CD8-positive, alpha-beta memory T cell (primary cell): ENCODE results near the gene HS6ST3. TPM values are rescaled to one million over a fixed set of nuclear protein-coding genes. Genes with fewer than 3 reads are reported as not detected.

Experiments
- CTCF ChIA-PET: fragments of 350-600 bp; sonication (Branson Sonifier 250); formaldehyde crosslinking; loops from one replicate; lab custom pipeline; 2021; ENCODE audit warnings: antibody characterized with exemption; lab: Charles Lee
- POLR2A ChIA-PET: fragments of 350-600 bp; sonication (Branson Sonifier 250); formaldehyde crosslinking; loops from one replicate; lab custom pipeline; 2021; ENCODE audit warnings: antibody characterized with exemption; lab: Charles Lee
- DNase-seq, 5 donors: peaks; one replicate each; pipeline versions ENCODE4 v3.0.0 to v3.0.0-alpha.2; 2020 to 2022; ENCODE audit warnings: mixed read lengths in 1 of 5
- H3K27ac ChIP-seq: one replicate; pipeline ENCODE4 v1.7.0; 2013; ENCODE audit warnings: low read depth, mild to moderate bottlenecking, low read length, moderate library complexity
- H3K27me3 ChIP-seq: 2 replicates; pipeline ENCODE4 v1.7.0; 2013; ENCODE audit warnings: low read length, mild to moderate bottlenecking; ENCODE audit not compliant: insufficient read depth, poor library complexity, severe bottlenecking
- H3K36me3 ChIP-seq: 2 replicates; pipeline ENCODE4 v1.7.0; 2013; ENCODE audit warnings: mild to moderate bottlenecking, low read length, moderate library complexity; ENCODE audit not compliant: insufficient read depth
- H3K4me1 ChIP-seq: 2 replicates; pipeline ENCODE4 v1.7.0; 2013; ENCODE audit warnings: mild to moderate bottlenecking, low read length, moderate library complexity; ENCODE audit not compliant: insufficient read depth
- H3K4me3 ChIP-seq: 2 replicates; pipeline ENCODE4 v1.7.0; 2013; ENCODE audit warnings: mild to moderate bottlenecking, low read length
- H3K9me3 ChIP-seq: 2 replicates; pipeline ENCODE4 v1.7.0; 2013; ENCODE audit warnings: mild to moderate bottlenecking, low read length
- H3K27ac Mint-ChIP-seq, 8 donors: one replicate each; pipeline ENCODE4 v1.8.0; 2020 to 2021; ENCODE audit warnings: mixed read lengths in 8 of 8, mild to moderate bottlenecking in 6 of 8, inconsistent platforms in 3 of 8, moderate library complexity in 3 of 8
- H3K27me3 Mint-ChIP-seq, 2 donors: one replicate each; pipeline ENCODE4 v1.8.0; 2020 to 2021; ENCODE audit warnings: mixed read lengths in 2 of 2, mild to moderate bottlenecking in 1 of 2, moderate library complexity in 1 of 2
- H3K36me3 Mint-ChIP-seq, 3 donors: one replicate each; pipeline ENCODE4 v1.8.0; 2020 to 2021; ENCODE audit warnings: mixed read lengths in 3 of 3, inconsistent platforms in 1 of 3, mild to moderate bottlenecking in 1 of 3
- H3K4me1 Mint-ChIP-seq, 3 donors: one replicate each; pipeline ENCODE4 v1.8.0; 2020 to 2021; ENCODE audit warnings: mixed read lengths in 3 of 3, inconsistent platforms in 1 of 3, mild to moderate bottlenecking in 1 of 3
- H3K4me3 Mint-ChIP-seq, 7 donors: one replicate each; pipeline ENCODE4 v1.8.0; 2020 to 2021; ENCODE audit warnings: mixed read lengths in 7 of 7, mild to moderate bottlenecking in 6 of 7, moderate library complexity in 4 of 7, inconsistent platforms in 2 of 7
- H3K9me3 Mint-ChIP-seq, 5 donors: one replicate each; pipeline ENCODE4 v1.8.0; 2020 to 2022; ENCODE audit warnings: mixed read lengths in 5 of 5, mild to moderate bottlenecking in 3 of 5, moderate library complexity in 2 of 5, inconsistent platforms in 1 of 5
- polyA plus RNA-seq: library from polyadenylated mRNA; unstranded; fragments of 300-500 nt; fragmentation: Illumina TruSeq; gene quantifications from one replicate; pipeline ENCODE4 v1.2.3, GENCODE V29; 2021
- total RNA-seq, 2 experiments: library from RNA; stranded (reverse); gene quantifications; one replicate each; pipeline ENCODE4 v1.2.3, GENCODE V29; 2021

The HS6ST3 gene
- total and polyA plus RNA-seq, 3 experiments from 2014 or later, result not detected

- no peaks in the 10 kb centered on the region for H3K27me3 Mint-ChIP-seq
- peaks cover 2 to 7% (median 2%) of the 10 kb centered on the region in 5 donors for H3K9me3 Mint-ChIP-seq
- ChIA-PET POLR2A (no interaction called here), CTCF (no interaction called here)
- no peaks in the 10 kb centered on the region for H3K4me1 Mint-ChIP-seq
- no peaks in the 10 kb centered on the region for H3K36me3 ChIP-seq
- no peak for DNase-seq
- no peak overlapping the region for H3K27ac Mint-ChIP-seq
- no peak overlapping the region for H3K27ac ChIP-seq
- no peaks in the 10 kb centered on the region for H3K27me3 ChIP-seq
- no peak overlapping the region for H3K4me3 ChIP-seq
- no peak overlapping the region for H3K4me3 Mint-ChIP-seq
- no peaks in the 10 kb centered on the region for H3K9me3 ChIP-seq
- no peaks in the 10 kb centered on the region for H3K4me1 ChIP-seq
- H3K36me3 Mint-ChIP-seq, result no peaks in the 10 kb centered on the region
These were observed 581.2 kb downstream of the HS6ST3 start for GRCh38 chr13:96671073-96671472.

- H3K27me3 Mint-ChIP-seq, result no peaks in the 10 kb centered on the region
- no peaks in the 10 kb centered on the region for H3K9me3 ChIP-seq
- no peaks in the 10 kb centered on the region for H3K4me1 ChIP-seq
- peaks cover 2 to 7% (median 3%) of the 10 kb centered on the region in 5 donors for H3K9me3 Mint-ChIP-seq
- no peaks in the 10 kb centered on the region for H3K4me1 Mint-ChIP-seq
- ChIA-PET POLR2A (no interaction called here), CTCF (no interaction called here)
- H3K4me3 ChIP-seq, result no peak overlapping the region
- H3K36me3 Mint-ChIP-seq, result no peaks in the 10 kb centered on the region
- no peak overlapping the region for H3K4me3 Mint-ChIP-seq
- no peak overlapping the region for H3K27ac ChIP-seq
- no peak for DNase-seq
- no peaks in the 10 kb centered on the region for H3K36me3 ChIP-seq
- no peak overlapping the region for H3K27ac Mint-ChIP-seq
- no peaks in the 10 kb centered on the region for H3K27me3 ChIP-seq
These were observed 582.1 kb downstream of the HS6ST3 start for GRCh38 chr13:96672016-96672415.

GRCh38 chr13:96673825-96674224, 583.9 kb downstream of the HS6ST3 start:
- Mint-ChIP-seq H3K36me3 (no peaks in the 10 kb centered on the region), H3K27me3 (no peaks in the 10 kb centered on the region), H3K27ac (no peak overlapping the region), H3K9me3 (peaks cover 2 to 7% (median 3%) of the 10 kb centered on the region in 5 donors), H3K4me1 (no peaks in the 10 kb centered on the region), H3K4me3 (no peak overlapping the region)
- H3K4me3 ChIP-seq, result no peak overlapping the region
- no peaks in the 10 kb centered on the region for H3K4me1 ChIP-seq
- no peak for DNase-seq
- no peaks in the 10 kb centered on the region for H3K27me3 ChIP-seq
- H3K36me3 ChIP-seq, result no peaks in the 10 kb centered on the region
- no peak overlapping the region for H3K27ac ChIP-seq
- H3K9me3 ChIP-seq, result no peaks in the 10 kb centered on the region
- ChIA-PET CTCF (no interaction called here), POLR2A (no interaction called here)

- H3K4me3 ChIP-seq, result no peak overlapping the region
- CTCF ChIA-PET, result no interaction called here
These were observed 587.1 kb downstream of the HS6ST3 start for GRCh38 chr13:96677029-96677428.

GRCh38 chr13:96678801-96679200, 588.9 kb downstream of the HS6ST3 start:
- no peak overlapping the region for H3K27ac ChIP-seq
- H3K4me1 Mint-ChIP-seq, result no peaks in the 10 kb centered on the region
- H3K9me3 ChIP-seq, result no peaks in the 10 kb centered on the region
- no peaks in the 10 kb centered on the region for H3K36me3 ChIP-seq
- H3K4me1 ChIP-seq, result no peaks in the 10 kb centered on the region
- POLR2A ChIA-PET, result no interaction called here
- H3K27ac Mint-ChIP-seq, result no peak overlapping the region
- no peaks in the 10 kb centered on the region for H3K27me3 Mint-ChIP-seq
- DNase-seq, result no peak
- H3K36me3 Mint-ChIP-seq, result no peaks in the 10 kb centered on the region
- H3K27me3 ChIP-seq, result no peaks in the 10 kb centered on the region
- no peak overlapping the region for H3K4me3 Mint-ChIP-seq
- no peak overlapping the region for H3K4me3 ChIP-seq
- peaks cover 0 to 10% (median 7%) of the 10 kb centered on the region in 5 donors for H3K9me3 Mint-ChIP-seq
- CTCF ChIA-PET, result no interaction called here

More at GRCh38 chr13:96677029-96677428, 587.1 kb downstream of the HS6ST3 start:
- Histone ChIP-seq H3K4me1 (no peaks in the 10 kb centered on the region), H3K36me3 (no peaks in the 10 kb centered on the region), H3K27me3 (no peaks in the 10 kb centered on the region), H3K9me3 (no peaks in the 10 kb centered on the region), H3K27ac (no peak overlapping the region)
- Mint-ChIP-seq H3K4me1 (no peaks in the 10 kb centered on the region), H3K9me3 (peaks cover 2 to 10% (median 7%) of the 10 kb centered on the region in 5 donors), H3K27me3 (no peaks in the 10 kb centered on the region), H3K36me3 (no peaks in the 10 kb centered on the region), H3K4me3 (no peak overlapping the region), H3K27ac (no peak overlapping the region)
- POLR2A ChIA-PET, result no interaction called here
- DNase-seq, result no peak

- Histone ChIP-seq H3K4me1 (no peaks in the 10 kb centered on the region), H3K27me3 (no peaks in the 10 kb centered on the region), H3K4me3 (no peak overlapping the region), H3K27ac (no peak overlapping the region), H3K36me3 (no peaks in the 10 kb centered on the region), H3K9me3 (no peaks in the 10 kb centered on the region)
- DNase-seq, result no peak
- Mint-ChIP-seq H3K27me3 (no peaks in the 10 kb centered on the region), H3K4me1 (no peaks in the 10 kb centered on the region), H3K27ac (no peak overlapping the region), H3K36me3 (no peaks in the 10 kb centered on the region), H3K9me3 (peaks cover 0 to 10% (median 7%) of the 10 kb centered on the region in 5 donors), H3K4me3 (no peak overlapping the region)
- ChIA-PET CTCF (no interaction called here), POLR2A (no interaction called here)
These were observed 591.0 kb downstream of the HS6ST3 start for GRCh38 chr13:96680898-96681297.

GRCh38 chr13:96681766-96682165, 591.9 kb downstream of the HS6ST3 start:
- CTCF ChIA-PET, result no interaction called here
- H3K4me1 ChIP-seq, result no peaks in the 10 kb centered on the region
- H3K36me3 ChIP-seq, result no peaks in the 10 kb centered on the region
- H3K36me3 Mint-ChIP-seq, result no peaks in the 10 kb centered on the region
- no peak overlapping the region for H3K4me3 Mint-ChIP-seq
- no peaks in the 10 kb centered on the region for H3K9me3 ChIP-seq
- POLR2A ChIA-PET, result no interaction called here
- DNase-seq, result no peak
- H3K9me3 Mint-ChIP-seq, result peaks cover 2 to 10% (median 7%) of the 10 kb centered on the region in 5 donors
- no peak overlapping the region for H3K27ac Mint-ChIP-seq
- H3K4me3 ChIP-seq, result no peak overlapping the region
- no peaks in the 10 kb centered on the region for H3K27me3 ChIP-seq
- no peak overlapping the region for H3K27ac ChIP-seq
- H3K27me3 Mint-ChIP-seq, result no peaks in the 10 kb centered on the region
- H3K4me1 Mint-ChIP-seq, result no peaks in the 10 kb centered on the region

GRCh38 chr13:96684469-96684868, 594.6 kb downstream of the HS6ST3 start:
- ChIA-PET POLR2A (no interaction called here), CTCF (no interaction called here)
- no peaks in the 10 kb centered on the region for H3K4me1 Mint-ChIP-seq
- H3K27ac Mint-ChIP-seq, result no peak overlapping the region
- H3K36me3 Mint-ChIP-seq, result no peaks in the 10 kb centered on the region
- peaks cover 2 to 11% (median 4%) of the 10 kb centered on the region in 5 donors for H3K9me3 Mint-ChIP-seq
- DNase-seq, result no peak
- Histone ChIP-seq H3K27ac (no peak overlapping the region), H3K9me3 (no peaks in the 10 kb centered on the region), H3K27me3 (no peaks in the 10 kb centered on the region), H3K4me3 (no peak overlapping the region), H3K36me3 (no peaks in the 10 kb centered on the region), H3K4me1 (no peaks in the 10 kb centered on the region)
- peaks cover 0 to 3% of the 10 kb centered on the region in 2 donors for H3K27me3 Mint-ChIP-seq
- no peak overlapping the region for H3K4me3 Mint-ChIP-seq

GRCh38 chr13:96684907-96685306, 595.0 kb downstream of the HS6ST3 start:
- Mint-ChIP-seq H3K27ac (no peak overlapping the region), H3K9me3 (peaks cover 0 to 8% (median 4%) of the 10 kb centered on the region in 5 donors), H3K27me3 (peaks cover 0 to 3% of the 10 kb centered on the region in 2 donors), H3K4me1 (no peaks in the 10 kb centered on the region), H3K4me3 (no peak overlapping the region), H3K36me3 (no peaks in the 10 kb centered on the region)
- Histone ChIP-seq H3K4me1 (no peaks in the 10 kb centered on the region), H3K9me3 (no peaks in the 10 kb centered on the region), H3K36me3 (no peaks in the 10 kb centered on the region), H3K27me3 (no peaks in the 10 kb centered on the region), H3K4me3 (no peak overlapping the region), H3K27ac (no peak overlapping the region)
- CTCF ChIA-PET, result no interaction called here
- POLR2A ChIA-PET, result no interaction called here
- no peak for DNase-seq
